ENCODE measurements around the gene SLC7A7.

Gene SLC7A7

DNA sequence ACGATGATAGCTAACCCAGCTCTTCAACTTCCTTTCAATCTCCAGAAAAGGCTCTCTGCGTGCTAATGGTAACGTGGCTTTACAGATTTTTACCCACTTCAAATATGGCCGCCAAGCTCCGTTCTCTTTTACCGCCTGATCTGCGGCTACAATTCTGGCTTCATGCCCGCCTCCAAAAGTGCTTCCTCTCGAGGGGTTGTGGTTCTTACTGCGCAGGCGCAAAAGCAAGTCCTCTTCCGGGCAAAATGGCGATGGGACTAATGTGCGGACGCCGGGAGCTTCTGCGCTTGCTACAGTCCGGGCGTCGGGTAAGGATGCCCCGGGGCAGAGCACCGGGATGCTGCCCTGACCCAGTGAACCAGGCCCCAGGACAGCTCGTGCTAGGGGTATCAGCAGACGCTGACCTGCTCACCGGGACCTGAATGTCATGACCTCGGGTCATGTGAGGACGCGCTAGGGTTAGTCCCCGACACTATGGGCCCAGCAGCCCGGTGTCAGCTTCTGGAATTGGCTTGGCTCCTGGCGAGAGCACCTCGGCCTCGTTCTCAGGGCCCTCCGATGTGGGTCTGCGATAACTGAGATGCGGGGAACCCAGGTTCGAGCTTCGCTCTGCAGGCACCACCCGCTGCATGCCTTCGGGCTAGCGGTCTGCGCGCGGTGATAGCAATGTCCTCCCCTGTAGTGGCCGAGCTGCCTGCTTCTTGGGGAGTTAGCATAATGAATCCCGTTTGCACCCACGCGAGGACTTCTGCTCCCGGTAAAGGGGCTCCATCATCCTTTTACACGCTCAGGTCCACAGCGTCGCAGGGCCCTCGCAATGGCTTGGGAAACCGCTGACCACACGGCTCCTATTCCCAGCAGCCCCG, 48.5 kb downstream of the SLC7A7 start, which contains the start of gene OXA1L (continued):
- TF ChIP-seq, protein P1, sequence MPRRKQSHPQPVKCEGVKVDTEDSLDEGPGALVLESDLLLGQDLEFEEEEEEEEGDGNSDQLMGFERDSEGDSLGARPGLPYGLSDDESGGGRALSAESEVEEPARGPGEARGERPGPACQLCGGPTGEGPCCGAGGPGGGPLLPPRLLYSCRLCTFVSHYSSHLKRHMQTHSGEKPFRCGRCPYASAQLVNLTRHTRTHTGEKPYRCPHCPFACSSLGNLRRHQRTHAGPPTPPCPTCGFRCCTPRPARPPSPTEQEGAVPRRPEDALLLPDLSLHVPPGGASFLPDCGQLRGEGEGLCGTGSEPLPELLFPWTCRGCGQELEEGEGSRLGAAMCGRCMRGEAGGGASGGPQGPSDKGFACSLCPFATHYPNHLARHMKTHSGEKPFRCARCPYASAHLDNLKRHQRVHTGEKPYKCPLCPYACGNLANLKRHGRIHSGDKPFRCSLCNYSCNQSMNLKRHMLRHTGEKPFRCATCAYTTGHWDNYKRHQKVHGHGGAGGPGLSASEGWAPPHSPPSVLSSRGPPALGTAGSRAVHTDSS (tag by site-specific recombination; IDR thresholded peaks at IDR 0.05), result no peak
- TF ChIP-seq ZNF133 (tag by site-specific recombination; IDR thresholded peaks at IDR 0.05) (no peak), ZNF239 (tag by site-specific recombination; IDR thresholded peaks at IDR 0.05) (no peak), ZNF571 (tag by site-specific recombination; IDR thresholded peaks at IDR 0.05) (no peak), SCRT1 (tag by site-specific recombination; IDR thresholded peaks at IDR 0.05; ENCODE audit: borderline replicate concordance) (no peak), KLF9 (tag by site-specific recombination; IDR thresholded peaks at IDR 0.05; ENCODE audit: low read depth) (no peak), ZNF514 (tag by site-specific recombination; IDR thresholded peaks at IDR 0.05) (no peak), ZNF791 (tag by site-specific recombination; IDR thresholded peaks at IDR 0.05) (no peak), ZNF843 (tag by site-specific recombination; IDR thresholded peaks at IDR 0.05) (no peak), TRIM28 (IDR thresholded peaks at IDR 0.05; ENCODE audit: borderline replicate concordance, low read length) (peak; percentile 74; the same call in 1 of the 2 replicates), ZFP3 (tag by site-specific recombination; IDR thresholded peaks at IDR 0.05; ENCODE audit: low read depth) (no peak), ZNF785 (tag by site-specific recombination; IDR thresholded peaks at IDR 0.05) (no peak), ZNF510 (tag by site-specific recombination; IDR thresholded peaks at IDR 0.05; ENCODE audit: insufficient replicate concordance) (no peak), ZNF600 (tag by site-specific recombination; IDR thresholded peaks at IDR 0.05) (no peak; the same call in 1 of the 2 replicates), HOXC10 (CRISPR knock-in tag; IDR thresholded peaks at IDR 0.05) (no peak), ZNF768 (tag by site-specific recombination; IDR thresholded peaks at IDR 0.05) (no peak), ZXDB (tag by site-specific recombination; IDR thresholded peaks at IDR 0.05) (peak; percentile 83), ZNF223 (tag by site-specific recombination; IDR thresholded peaks at IDR 0.05) (no peak), KLF1 (tag by site-specific recombination; IDR thresholded peaks at IDR 0.05) (no peak), ZNF248 (tag by site-specific recombination; IDR thresholded peaks at IDR 0.05) (no peak), ZNF837 (tag by site-specific recombination; IDR thresholded peaks at IDR 0.05) (no peak)
- TF ChIP-seq, protein P2, sequence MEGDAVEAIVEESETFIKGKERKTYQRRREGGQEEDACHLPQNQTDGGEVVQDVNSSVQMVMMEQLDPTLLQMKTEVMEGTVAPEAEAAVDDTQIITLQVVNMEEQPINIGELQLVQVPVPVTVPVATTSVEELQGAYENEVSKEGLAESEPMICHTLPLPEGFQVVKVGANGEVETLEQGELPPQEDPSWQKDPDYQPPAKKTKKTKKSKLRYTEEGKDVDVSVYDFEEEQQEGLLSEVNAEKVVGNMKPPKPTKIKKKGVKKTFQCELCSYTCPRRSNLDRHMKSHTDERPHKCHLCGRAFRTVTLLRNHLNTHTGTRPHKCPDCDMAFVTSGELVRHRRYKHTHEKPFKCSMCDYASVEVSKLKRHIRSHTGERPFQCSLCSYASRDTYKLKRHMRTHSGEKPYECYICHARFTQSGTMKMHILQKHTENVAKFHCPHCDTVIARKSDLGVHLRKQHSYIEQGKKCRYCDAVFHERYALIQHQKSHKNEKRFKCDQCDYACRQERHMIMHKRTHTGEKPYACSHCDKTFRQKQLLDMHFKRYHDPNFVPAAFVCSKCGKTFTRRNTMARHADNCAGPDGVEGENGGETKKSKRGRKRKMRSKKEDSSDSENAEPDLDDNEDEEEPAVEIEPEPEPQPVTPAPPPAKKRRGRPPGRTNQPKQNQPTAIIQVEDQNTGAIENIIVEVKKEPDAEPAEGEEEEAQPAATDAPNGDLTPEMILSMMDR (tag by site-specific recombination; IDR thresholded peaks at IDR 0.05), result no peak
- TF ChIP-seq, protein P3, sequence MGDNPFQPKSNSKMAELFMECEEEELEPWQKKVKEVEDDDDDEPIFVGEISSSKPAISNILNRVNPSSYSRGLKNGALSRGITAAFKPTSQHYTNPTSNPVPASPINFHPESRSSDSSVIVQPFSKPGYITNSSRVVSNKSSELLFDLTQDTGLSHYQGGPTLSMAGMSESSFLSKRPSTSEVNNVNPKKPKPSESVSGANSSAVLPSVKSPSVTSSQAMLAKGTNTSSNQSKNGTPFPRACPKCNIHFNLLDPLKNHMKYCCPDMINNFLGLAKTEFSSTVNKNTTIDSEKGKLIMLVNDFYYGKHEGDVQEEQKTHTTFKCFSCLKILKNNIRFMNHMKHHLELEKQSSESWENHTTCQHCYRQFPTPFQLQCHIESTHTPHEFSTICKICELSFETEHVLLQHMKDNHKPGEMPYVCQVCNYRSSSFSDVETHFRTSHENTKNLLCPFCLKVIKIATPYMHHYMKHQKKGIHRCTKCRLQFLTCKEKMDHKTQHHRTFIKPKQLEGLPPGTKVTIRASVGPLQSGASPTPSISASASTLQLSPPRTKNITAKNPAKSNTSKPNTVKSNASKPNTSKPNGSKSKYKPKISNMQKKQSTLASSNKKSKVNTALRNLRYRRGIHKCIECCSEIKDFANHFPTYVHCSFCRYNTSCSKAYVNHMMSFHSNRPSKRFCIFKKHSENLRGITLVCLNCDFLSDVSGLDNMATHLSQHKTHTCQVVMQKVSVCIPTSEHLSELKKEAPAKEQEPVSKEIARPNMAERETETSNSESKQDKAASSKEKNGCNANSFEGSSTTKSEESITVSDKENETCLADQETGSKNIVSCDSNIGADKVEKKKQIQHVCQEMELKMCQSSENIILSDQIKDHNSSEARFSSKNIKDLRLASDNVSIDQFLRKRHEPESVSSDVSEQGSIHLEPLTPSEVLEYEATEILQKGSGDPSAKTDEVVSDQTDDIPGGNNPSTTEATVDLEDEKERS (tag by site-specific recombination; IDR thresholded peaks at IDR 0.05), result no peak
- TF ChIP-seq, protein P4, sequence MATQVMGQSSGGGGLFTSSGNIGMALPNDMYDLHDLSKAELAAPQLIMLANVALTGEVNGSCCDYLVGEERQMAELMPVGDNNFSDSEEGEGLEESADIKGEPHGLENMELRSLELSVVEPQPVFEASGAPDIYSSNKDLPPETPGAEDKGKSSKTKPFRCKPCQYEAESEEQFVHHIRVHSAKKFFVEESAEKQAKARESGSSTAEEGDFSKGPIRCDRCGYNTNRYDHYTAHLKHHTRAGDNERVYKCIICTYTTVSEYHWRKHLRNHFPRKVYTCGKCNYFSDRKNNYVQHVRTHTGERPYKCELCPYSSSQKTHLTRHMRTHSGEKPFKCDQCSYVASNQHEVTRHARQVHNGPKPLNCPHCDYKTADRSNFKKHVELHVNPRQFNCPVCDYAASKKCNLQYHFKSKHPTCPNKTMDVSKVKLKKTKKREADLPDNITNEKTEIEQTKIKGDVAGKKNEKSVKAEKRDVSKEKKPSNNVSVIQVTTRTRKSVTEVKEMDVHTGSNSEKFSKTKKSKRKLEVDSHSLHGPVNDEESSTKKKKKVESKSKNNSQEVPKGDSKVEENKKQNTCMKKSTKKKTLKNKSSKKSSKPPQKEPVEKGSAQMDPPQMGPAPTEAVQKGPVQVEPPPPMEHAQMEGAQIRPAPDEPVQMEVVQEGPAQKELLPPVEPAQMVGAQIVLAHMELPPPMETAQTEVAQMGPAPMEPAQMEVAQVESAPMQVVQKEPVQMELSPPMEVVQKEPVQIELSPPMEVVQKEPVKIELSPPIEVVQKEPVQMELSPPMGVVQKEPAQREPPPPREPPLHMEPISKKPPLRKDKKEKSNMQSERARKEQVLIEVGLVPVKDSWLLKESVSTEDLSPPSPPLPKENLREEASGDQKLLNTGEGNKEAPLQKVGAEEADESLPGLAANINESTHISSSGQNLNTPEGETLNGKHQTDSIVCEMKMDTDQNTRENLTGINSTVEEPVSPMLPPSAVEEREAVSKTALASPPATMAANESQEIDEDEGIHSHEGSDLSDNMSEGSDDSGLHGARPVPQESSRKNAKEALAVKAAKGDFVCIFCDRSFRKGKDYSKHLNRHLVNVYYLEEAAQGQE (tag by site-specific recombination; IDR thresholded peaks at IDR 0.05), result no peak
- TF ChIP-seq, protein P5, sequence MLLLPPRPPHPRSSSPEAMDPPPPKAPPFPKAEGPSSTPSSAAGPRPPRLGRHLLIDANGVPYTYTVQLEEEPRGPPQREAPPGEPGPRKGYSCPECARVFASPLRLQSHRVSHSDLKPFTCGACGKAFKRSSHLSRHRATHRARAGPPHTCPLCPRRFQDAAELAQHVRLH (tag by site-specific recombination; IDR thresholded peaks at IDR 0.05), result peak; percentile 83
- TF ChIP-seq, protein P6, sequence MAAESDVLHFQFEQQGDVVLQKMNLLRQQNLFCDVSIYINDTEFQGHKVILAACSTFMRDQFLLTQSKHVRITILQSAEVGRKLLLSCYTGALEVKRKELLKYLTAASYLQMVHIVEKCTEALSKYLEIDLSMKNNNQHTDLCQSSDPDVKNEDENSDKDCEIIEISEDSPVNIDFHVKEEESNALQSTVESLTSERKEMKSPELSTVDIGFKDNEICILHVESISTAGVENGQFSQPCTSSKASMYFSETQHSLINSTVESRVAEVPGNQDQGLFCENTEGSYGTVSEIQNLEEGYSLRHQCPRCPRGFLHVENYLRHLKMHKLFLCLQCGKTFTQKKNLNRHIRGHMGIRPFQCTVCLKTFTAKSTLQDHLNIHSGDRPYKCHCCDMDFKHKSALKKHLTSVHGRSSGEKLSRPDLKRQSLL (tag by site-specific recombination; IDR thresholded peaks at IDR 0.05), result peak; percentile 78; the same call in 1 of the 2 replicates
- TF ChIP-seq, protein P7, sequence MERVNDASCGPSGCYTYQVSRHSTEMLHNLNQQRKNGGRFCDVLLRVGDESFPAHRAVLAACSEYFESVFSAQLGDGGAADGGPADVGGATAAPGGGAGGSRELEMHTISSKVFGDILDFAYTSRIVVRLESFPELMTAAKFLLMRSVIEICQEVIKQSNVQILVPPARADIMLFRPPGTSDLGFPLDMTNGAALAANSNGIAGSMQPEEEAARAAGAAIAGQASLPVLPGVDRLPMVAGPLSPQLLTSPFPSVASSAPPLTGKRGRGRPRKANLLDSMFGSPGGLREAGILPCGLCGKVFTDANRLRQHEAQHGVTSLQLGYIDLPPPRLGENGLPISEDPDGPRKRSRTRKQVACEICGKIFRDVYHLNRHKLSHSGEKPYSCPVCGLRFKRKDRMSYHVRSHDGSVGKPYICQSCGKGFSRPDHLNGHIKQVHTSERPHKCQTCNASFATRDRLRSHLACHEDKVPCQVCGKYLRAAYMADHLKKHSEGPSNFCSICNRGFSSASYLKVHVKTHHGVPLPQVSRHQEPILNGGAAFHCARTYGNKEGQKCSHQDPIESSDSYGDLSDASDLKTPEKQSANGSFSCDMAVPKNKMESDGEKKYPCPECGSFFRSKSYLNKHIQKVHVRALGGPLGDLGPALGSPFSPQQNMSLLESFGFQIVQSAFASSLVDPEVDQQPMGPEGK (tag by site-specific recombination; IDR thresholded peaks at IDR 0.05), result no peak
